GM18499 (cell line): ENCODE results near the gene RPTOR.

Experiments used
- ATAC-seq: cut with Tn5 transposase; IDR thresholded peaks from one replicate; pipeline ENCODE4 v1.9.1; 2021; ENCODE audit warnings: moderate number of reproducible peaks; ENCODE audit not compliant: insufficient read depth, unreplicated experiment

Gene RPTOR

DNA sequence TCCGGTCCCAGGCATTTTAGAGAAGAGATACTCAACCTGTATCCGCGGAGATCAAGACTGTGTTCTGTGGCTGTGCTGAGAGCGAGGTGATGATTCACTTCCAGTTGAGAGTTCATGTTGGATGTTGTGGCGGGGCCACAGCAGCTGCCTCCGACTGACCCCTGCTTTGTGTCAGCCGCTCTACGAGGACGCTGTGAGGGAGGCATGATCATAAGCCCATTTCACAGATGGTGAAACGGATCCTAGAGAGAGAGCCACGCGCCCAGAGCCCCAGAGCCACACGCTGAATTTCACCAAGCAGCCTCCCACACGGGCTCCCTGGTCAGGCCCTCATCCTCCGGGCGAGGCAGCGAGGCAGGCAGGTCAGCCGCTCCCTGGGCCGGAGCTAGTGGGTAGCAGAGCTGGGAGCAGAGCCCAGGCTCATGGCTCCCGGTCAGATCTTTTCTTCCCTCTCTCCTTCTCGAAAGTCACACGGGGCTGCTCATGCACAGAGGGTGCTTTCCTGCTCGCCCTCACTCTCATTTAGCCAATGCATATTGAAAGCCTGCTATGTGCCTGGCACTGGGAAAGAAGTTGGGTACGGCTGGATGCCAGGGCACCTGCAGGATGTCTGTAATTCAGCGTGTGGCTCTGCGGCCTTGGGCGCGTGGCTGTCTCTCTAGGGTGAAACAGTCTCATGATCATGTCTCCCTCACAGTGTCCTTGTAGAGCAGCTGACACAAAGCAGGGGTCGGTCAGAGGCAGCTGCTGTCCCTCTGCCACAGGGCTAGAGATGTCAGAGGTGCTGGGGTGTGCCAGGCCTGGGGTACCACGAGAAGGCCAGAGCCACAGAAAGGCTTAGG lies 291.4 kb downstream of the RPTOR start:
- ATAC-seq, result no peak

GRCh38 chr17:80836658-80836965 lies 292.0 kb downstream of the RPTOR start:
- no peak for ATAC-seq

- ATAC-seq, result no peak
These were observed 292.4 kb downstream of the RPTOR start for GRCh38 chr17:80836971-80837481.

DNA sequence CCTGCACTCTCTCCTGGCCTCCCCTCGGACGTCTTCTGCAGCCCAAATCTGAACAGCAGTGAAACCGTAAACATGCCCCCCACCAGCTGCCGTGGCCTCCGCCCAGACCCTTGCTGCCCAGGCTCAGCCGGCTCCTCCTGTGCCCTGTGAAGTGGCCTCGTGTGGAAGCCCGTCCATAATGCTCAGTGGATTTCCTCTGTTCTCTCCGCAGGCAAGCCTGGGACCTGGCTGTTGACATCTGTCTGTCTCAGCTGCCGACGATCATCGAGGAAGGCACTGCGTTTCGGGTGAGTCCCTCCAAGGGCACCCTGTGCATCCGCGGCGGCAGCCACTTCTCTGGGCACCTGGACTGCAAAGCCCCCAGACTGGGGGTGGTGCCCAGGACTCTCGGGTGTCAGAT lies 293.1 kb downstream of the RPTOR start:
- no peak for ATAC-seq

DNA sequence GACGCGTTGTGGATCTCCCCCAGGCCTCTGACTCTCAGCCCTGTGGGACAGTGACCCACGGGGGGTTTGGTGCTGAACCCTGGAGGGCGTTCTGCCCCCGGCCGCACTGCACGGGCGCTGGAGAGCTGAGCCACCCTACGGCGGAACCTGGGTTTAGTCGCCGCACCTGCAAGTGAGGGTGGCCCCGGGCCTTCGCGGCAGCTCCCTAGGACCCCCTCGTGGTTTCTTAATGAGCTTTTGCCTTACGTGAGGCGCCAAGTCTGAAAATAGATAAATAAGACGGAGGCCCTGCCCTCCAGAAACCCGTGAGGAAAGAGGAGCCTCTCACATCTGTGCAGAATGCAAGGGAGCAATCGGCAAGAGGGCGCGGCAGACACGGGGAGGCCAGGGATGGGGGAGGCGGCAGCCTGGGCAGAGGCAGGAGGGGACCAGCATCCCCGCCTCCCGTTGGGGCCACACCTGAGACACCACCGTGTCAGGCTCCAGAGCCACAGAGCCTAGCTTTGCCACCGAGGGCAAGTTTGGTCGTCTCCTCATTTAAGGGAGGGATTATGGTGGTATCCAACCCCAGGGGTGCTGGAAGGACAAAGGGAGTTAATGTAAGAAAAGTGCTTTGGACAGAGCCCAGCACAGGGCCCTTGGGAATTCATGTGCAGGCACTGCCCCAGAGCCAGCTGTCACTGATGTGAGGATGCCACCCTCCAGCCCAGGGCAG lies 293.8 kb downstream of the RPTOR start:
- no peak for ATAC-seq

DNA sequence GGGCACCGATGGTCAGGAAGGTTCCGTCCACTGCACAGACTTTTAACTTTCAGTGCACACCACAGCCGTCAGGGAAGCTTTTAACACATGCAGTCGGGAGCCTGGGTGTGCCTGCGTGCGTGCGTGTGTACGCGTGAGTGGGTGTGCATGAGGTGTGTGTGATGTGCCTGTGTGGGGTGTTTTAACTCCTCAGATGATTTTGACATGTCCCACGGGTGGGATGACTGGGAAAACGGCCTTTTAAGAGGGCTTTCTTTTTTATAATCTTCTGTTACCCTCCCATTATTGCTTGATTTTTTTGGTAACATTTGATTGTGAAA lies 294.3 kb downstream of the RPTOR start:
- ATAC-seq, result no peak

DNA sequence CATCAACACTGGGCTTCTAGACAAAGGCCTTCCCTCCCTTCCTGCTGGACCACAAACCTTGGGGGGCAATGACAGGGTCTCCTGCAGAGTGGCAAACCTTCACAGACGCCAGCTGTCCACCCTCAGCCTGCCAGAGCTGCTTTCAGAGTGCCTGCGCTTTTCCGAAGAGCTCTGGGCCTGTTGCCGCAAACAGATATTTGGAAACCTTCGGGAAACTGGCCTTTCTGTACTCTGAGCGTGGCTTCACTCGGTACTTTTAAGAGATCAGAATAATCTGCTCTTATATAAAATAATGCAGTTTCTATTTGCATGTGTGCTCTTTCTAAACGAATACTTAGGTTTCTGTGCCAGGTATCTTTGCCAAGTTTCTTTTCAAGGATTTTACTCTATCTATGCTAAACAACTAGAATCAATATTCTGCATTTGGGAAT lies 294.9 kb downstream of the RPTOR start:
- ATAC-seq, result no peak

GRCh38 chr17:80839970-80840369 lies 295.3 kb downstream of the RPTOR start:
- ATAC-seq, result no peak

GRCh38 chr17:80842456-80843013 lies 297.9 kb downstream of the RPTOR start:
- ATAC-seq, result no peak

GRCh38 chr17:80843741-80844156 lies 299.1 kb downstream of the RPTOR start:
- ATAC-seq, result no peak

GRCh38 chr17:80844418-80844990 lies 299.9 kb downstream of the RPTOR start:
- ATAC-seq, result no peak

GRCh38 chr17:80845069-80845862 lies 300.6 kb downstream of the RPTOR start:
- no peak for ATAC-seq

- ATAC-seq, result no peak
These were observed 301.4 kb downstream of the RPTOR start for GRCh38 chr17:80845863-80846671.

- no peak for ATAC-seq
These were observed 302.3 kb downstream of the RPTOR start for GRCh38 chr17:80846932-80847331.

- no peak for ATAC-seq
These were observed 303.0 kb downstream of the RPTOR start for GRCh38 chr17:80847496-80848230.

- ATAC-seq, result no peak
These were observed 303.9 kb downstream of the RPTOR start for GRCh38 chr17:80848449-80849102.

GRCh38 chr17:80849119-80849518 lies 304.5 kb downstream of the RPTOR start:
- no peak for ATAC-seq

DNA sequence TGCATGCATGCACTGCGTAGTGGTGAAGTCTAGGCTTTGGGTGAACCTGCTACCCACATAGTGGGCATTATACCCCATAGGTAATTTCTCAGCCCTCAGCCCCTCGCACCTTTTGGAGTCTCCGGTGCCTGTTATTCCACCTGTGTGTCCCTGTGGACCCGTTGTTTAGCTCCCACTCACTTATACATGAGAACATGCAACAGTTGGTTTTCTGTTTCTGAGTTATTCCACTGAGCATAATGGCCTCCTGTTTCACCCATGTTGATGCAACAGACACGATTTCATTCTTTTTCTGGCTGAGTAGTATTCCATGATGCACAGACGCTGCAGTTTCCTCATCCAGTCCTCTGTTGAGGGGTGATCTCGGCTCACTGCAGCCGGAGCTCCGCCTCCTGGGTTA lies 305.5 kb downstream of the RPTOR start:
- ATAC-seq, result no peak
